Suprapubic skin (tissue), 3 donors: Measurements from ENCODE around the gene PDXDC1.
"Not testable (repeated sequence)": the region's sequence is repeated elsewhere in the genome, so short reads cannot be mapped to it uniquely, and the experiment has no call there.

Experiments used
- CTCF ChIP-seq, 2 donors: fragments of 200-600 bp in 1 of 2; fragments of 450-650 bp in 1 of 2; sonication (generic) in 1 of 2; IDR thresholded peaks; one replicate each; pipeline ENCODE4 v1.5.1; 2016 to 2019; ENCODE audit warnings: antibody characterized with exemption in 2 of 2, mild to moderate bottlenecking in 1 of 2, moderate library complexity in 1 of 2
- POLR2AphosphoS5 ChIP-seq, 3 donors: sonication (generic); formaldehyde crosslinking; IDR thresholded peaks; one replicate each; pipeline ENCODE4 v1.6.1; 2017; ENCODE audit warnings: antibody characterized with exemption in 3 of 3

GRCh38 chr16:15071916-15072769 is 97.3 kb downstream of the PDXDC1 start:
- TF ChIP-seq CTCF (IDR thresholded peaks at IDR 0.05) = peak in 1 of 2 donors; percentile 16
- TF ChIP-seq POLR2AphosphoS5 (IDR thresholded peaks at IDR 0.05) = not testable (repeated sequence)
